ENCODE results near the gene TBC1D12.
"Not testable (repeated sequence)": the region's sequence is repeated elsewhere in the genome, so short reads cannot be mapped to it uniquely, and the experiment has no call there.

The TBC1D12 gene

GRCh38 chr10:94450782-94451181 lies 48.4 kb downstream of the TBC1D12 start:
- DNase-seq: no peak

- no peak for DNase-seq
These were observed 49.7 kb downstream of the TBC1D12 start for GRCh38 chr10:94451883-94452519.

- DNase-seq: no peak
These were observed 54.6 kb downstream of the TBC1D12 start for GRCh38 chr10:94456942-94457341.

- DNase-seq: no peak
These were observed 57.0 kb downstream of the TBC1D12 start for GRCh38 chr10:94459385-94459784.

- DNase-seq: no peak
These were observed 59.2 kb downstream of the TBC1D12 start for GRCh38 chr10:94461503-94461902.

GRCh38 chr10:94462130-94462529 lies 59.8 kb downstream of the TBC1D12 start:
- no peak for DNase-seq

GRCh38 chr10:94465684-94466083 lies 63.3 kb downstream of the TBC1D12 start:
- DNase-seq: no peak

GRCh38 chr10:94481410-94481809 lies 79.1 kb downstream of the TBC1D12 start:
- no peak for DNase-seq

- no peak for DNase-seq
These were observed 81.6 kb downstream of the TBC1D12 start for GRCh38 chr10:94483970-94484369.

- no peak for DNase-seq
These were observed 82.8 kb downstream of the TBC1D12 start for GRCh38 chr10:94485094-94485493.

- DNase-seq: no peak
These were observed 85.2 kb downstream of the TBC1D12 start for GRCh38 chr10:94487575-94487974.

- DNase-seq: no peak
These were observed 86.8 kb downstream of the TBC1D12 start for GRCh38 chr10:94489107-94489506.

GRCh38 chr10:94489976-94490788 lies 87.8 kb downstream of the TBC1D12 start:
- no peak for DNase-seq

GRCh38 chr10:94490789-94491039 lies 88.4 kb downstream of the TBC1D12 start:
- DNase-seq: no peak

- DNase-seq: no peak
These were observed 91.1 kb downstream of the TBC1D12 start for GRCh38 chr10:94493463-94493862.

GRCh38 chr10:94496010-94496409 lies 93.7 kb downstream of the TBC1D12 start:
- DNase-seq: no peak

- no peak for DNase-seq
These were observed 94.3 kb downstream of the TBC1D12 start for GRCh38 chr10:94496646-94497045.

- DNase-seq: no peak
These were observed 97.7 kb downstream of the TBC1D12 start for GRCh38 chr10:94500063-94500462.

GRCh38 chr10:94521276-94522250 lies 119.2 kb downstream of the TBC1D12 start:
- no peak for DNase-seq

GRCh38 chr10:94524146-94524545 lies 121.8 kb downstream of the TBC1D12 start:
- no peak for DNase-seq

- no peak for DNase-seq
These were observed 122.4 kb downstream of the TBC1D12 start for GRCh38 chr10:94524711-94525110.

- not testable (repeated sequence) for DNase-seq
These were observed 129.2 kb downstream of the TBC1D12 start for GRCh38 chr10:94531550-94531949.

- no peak for DNase-seq
These were observed 130.7 kb downstream of the TBC1D12 start for GRCh38 chr10:94533027-94533426.

All from right kidney (tissue), 1 donor.